ENCODE results near the gene LRRC4B.

LRRC4B gene

DNA sequence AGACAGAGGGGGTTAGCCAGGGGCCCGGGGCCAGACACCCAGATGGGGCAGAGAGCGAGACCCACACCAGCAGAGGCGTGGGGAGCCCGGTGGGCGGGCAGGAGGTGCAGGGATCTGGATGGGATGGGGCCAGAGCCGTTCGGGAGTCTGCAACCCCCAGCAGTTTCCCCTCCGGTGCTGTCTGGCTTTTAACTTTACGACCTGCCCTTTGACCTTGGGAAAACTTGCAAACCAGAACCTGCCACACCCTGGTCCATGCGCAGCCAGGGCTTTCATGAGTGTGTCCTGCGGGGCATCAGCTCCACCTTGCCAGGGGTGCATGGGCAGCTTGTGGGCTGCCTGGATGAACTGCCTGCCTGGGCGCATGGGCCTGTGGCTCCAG lies 67.1 kb downstream of the LRRC4B start:
- TF ChIP-seq, protein P1, sequence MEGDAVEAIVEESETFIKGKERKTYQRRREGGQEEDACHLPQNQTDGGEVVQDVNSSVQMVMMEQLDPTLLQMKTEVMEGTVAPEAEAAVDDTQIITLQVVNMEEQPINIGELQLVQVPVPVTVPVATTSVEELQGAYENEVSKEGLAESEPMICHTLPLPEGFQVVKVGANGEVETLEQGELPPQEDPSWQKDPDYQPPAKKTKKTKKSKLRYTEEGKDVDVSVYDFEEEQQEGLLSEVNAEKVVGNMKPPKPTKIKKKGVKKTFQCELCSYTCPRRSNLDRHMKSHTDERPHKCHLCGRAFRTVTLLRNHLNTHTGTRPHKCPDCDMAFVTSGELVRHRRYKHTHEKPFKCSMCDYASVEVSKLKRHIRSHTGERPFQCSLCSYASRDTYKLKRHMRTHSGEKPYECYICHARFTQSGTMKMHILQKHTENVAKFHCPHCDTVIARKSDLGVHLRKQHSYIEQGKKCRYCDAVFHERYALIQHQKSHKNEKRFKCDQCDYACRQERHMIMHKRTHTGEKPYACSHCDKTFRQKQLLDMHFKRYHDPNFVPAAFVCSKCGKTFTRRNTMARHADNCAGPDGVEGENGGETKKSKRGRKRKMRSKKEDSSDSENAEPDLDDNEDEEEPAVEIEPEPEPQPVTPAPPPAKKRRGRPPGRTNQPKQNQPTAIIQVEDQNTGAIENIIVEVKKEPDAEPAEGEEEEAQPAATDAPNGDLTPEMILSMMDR (conservative IDR thresholded peaks at IDR 0.05): no peak

GRCh38 chr19:50500753-50501151 lies 67.5 kb downstream of the LRRC4B start:
- H3K27ac ChIP-seq: no peak overlapping the region
- TF ChIP-seq, protein P1 (conservative IDR thresholded peaks at IDR 0.05): no peak

More for the DNA sequence above, 67.1 kb downstream of the LRRC4B start:
- no peak overlapping the region for H3K27ac ChIP-seq

GRCh38 chr19:50500060-50500752 lies 68.0 kb downstream of the LRRC4B start:
- no peak overlapping the region for H3K27ac ChIP-seq
- TF ChIP-seq, protein P1 (conservative IDR thresholded peaks at IDR 0.05): peak; percentile 46

DNA sequence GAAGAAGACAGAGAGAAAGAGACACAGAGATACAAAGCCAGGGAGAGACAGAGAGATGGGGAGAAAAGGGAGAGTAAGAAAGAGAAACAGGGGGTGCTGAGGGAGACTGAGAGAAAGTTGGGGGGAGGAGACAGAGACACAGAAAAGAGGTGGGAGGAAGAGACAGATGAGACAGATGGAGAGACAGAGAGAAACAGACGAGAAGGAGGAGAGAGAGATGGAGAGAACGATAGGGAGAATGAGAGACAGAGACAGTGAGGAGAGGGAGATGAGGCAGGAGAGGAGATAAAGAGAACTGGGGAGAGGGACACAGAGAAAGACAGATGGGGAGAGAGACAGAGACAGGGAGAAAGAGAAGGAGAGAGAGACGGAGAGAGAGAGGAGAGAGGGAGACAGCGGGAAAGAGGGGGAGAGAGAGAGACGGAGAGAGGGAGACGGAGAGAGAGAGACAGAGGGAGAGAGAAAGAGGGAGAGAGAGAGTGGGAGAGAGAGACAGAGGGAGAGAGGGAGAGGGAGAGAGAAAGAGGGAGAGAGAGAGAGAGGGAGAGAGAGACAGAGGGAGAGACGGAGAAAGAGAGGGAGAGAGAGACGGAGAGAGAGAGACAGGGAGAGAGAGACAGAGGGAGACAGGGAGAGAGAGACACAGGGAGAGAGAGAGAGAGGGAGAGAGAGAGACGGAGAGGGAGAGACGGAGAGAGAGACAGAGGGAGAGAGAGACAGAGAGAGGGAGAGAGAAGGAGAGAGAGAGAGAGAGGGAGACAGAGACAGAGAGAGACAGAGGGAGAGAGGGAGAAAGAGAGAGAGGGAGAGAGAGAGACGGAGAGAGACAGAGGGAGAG lies 69.8 kb downstream of the LRRC4B start:
- H3K27ac ChIP-seq: no peak overlapping the region
- TF ChIP-seq, protein P1 (conservative IDR thresholded peaks at IDR 0.05): no peak

- H3K27ac ChIP-seq: no peak overlapping the region
- TF ChIP-seq, protein P1 (conservative IDR thresholded peaks at IDR 0.05): no peak
Observed at GRCh38 chr19:50497022-50497405, 71.2 kb downstream of the LRRC4B start.

- TF ChIP-seq, protein P1 (conservative IDR thresholded peaks at IDR 0.05): no peak
- H3K27ac ChIP-seq: no peak overlapping the region
Observed at GRCh38 chr19:50496189-50497021, 71.8 kb downstream of the LRRC4B start.
